Keratinocyte (primary cell): Measurements from ENCODE around the gene DLX6.

Source experiments
- EZH2 ChIP-seq: IDR thresholded peaks from one replicate; pipeline ENCODE4 v1.6.1; 2012; ENCODE audit warnings: inconsistent platforms, mild to moderate bottlenecking, low read length, moderate library complexity
- TF ChIP-seq, protein P1 (sequence below), 3 experiments: IDR thresholded peaks in 1 of 3; conservative IDR thresholded peaks in 1 of 3; optimal IDR thresholded peaks in 1 of 3; 2 replicates in 2 of 3; 3 replicates in 1 of 3; pipeline versions ENCODE3 to v1.5.1; 2011; ENCODE audit warnings: low read length in 3 of 3, mild to moderate bottlenecking in 3 of 3, moderate library complexity in 2 of 3, control low read depth in 1 of 3, inconsistent platforms in 1 of 3; ENCODE audit not compliant: insufficient read depth in 2 of 3; ENCODE audit errors: extremely low read depth in 1 of 3

DNA sequence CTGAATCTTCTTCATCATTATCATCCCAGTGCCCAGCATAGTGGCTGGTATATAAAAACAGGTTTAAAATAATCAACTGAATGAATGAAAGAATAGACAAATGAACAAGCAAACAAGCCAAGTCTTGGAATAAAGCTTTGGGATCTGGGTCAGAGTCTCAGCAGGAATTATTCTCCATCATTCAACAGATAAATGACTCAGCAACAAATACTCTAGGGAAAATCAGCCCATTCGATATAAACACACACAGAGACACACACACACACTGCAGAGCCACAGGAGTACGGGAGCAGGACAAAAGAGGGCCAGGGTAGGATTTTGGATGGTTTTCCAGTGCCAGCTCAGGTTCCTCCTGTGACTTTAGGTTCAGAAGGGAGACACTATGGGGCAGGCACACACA lies 29.2 kb upstream of the DLX6 start:
- TF ChIP-seq, protein P1, sequence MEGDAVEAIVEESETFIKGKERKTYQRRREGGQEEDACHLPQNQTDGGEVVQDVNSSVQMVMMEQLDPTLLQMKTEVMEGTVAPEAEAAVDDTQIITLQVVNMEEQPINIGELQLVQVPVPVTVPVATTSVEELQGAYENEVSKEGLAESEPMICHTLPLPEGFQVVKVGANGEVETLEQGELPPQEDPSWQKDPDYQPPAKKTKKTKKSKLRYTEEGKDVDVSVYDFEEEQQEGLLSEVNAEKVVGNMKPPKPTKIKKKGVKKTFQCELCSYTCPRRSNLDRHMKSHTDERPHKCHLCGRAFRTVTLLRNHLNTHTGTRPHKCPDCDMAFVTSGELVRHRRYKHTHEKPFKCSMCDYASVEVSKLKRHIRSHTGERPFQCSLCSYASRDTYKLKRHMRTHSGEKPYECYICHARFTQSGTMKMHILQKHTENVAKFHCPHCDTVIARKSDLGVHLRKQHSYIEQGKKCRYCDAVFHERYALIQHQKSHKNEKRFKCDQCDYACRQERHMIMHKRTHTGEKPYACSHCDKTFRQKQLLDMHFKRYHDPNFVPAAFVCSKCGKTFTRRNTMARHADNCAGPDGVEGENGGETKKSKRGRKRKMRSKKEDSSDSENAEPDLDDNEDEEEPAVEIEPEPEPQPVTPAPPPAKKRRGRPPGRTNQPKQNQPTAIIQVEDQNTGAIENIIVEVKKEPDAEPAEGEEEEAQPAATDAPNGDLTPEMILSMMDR (optimal IDR thresholded peaks at IDR 0.05 in 1 of 3, IDR thresholded peaks at IDR 0.05 in 1 of 3, conservative IDR thresholded peaks at IDR 0.05 in 1 of 3; ENCODE audit: extremely low read depth in 1 of 3, insufficient read depth in 2 of 3, low read length in 3 of 3), result no peak
- no peak for TF ChIP-seq EZH2
